LNCAP (cell line): Measurements from ENCODE around the gene DCK.

Experiments
- CTCF ChIP-seq: fragments of 450-650 bp; IDR thresholded peaks from 2 replicates; pipeline ENCODE4 v1.5.1; 2017; ENCODE audit warnings: mild to moderate bottlenecking

The DCK gene

GRCh38 chr4:71074452-71075299 is 81.2 kb downstream of the DCK start:
- no peak for TF ChIP-seq CTCF
